ENCODE results near the gene IER5. TPM values are rescaled to one million over a fixed set of nuclear protein-coding genes. Genes with fewer than 3 reads are reported as not detected.

IER5 gene
- total and polyA plus RNA-seq, 2 of the 13 experiments (the other 11 are each of a cell fraction or from before 2014, with no cell fraction given), result 2.5 to 3.5 TPM

GRCh38 chr1:181133441-181133951, 45.0 kb downstream of the IER5 start (continued):
- TF ChIP-seq ZBTB4 (CRISPR knock-in tag; IDR thresholded peaks at IDR 0.05; ENCODE audit: borderline replicate concordance) (no peak), ZNF792 (CRISPR knock-in tag; IDR thresholded peaks at IDR 0.05) (no peak), HOXA3 (CRISPR knock-in tag; IDR thresholded peaks at IDR 0.05) (0 out of 2 replicates have a peak, but pooled peaks have one; percentile 19), U2AF2 (IDR thresholded peaks at IDR 0.05; ENCODE audit: low read depth, low read length) (no peak), ZNF333 (CRISPR knock-in tag; IDR thresholded peaks at IDR 0.05; ENCODE audit: borderline replicate concordance) (no peak), SMAD9 (CRISPR knock-in tag; IDR thresholded peaks at IDR 0.05) (no peak), SETDB1 (CRISPR knock-in tag; IDR thresholded peaks at IDR 0.05; ENCODE audit: borderline replicate concordance) (no peak), POLR2A (IDR thresholded peaks at IDR 0.05; ENCODE audit: insufficient read depth in 1 of 2, low read depth in 2 of 2, low read length in 2 of 2) (no peak), ZNF549 (CRISPR knock-in tag; IDR thresholded peaks at IDR 0.05) (no peak), ZBTB14 (CRISPR knock-in tag; IDR thresholded peaks at IDR 0.05) (no peak), KDM4B (CRISPR knock-in tag; IDR thresholded peaks at IDR 0.05) (no peak), HBP1 (CRISPR knock-in tag; IDR thresholded peaks at IDR 0.05; ENCODE audit: low read depth) (no peak), MTA1 (CRISPR knock-in tag; IDR thresholded peaks at IDR 0.05; ENCODE audit: borderline replicate concordance) (peak; percentile 48; the same call in 1 of the 2 replicates), ZNF10 (CRISPR knock-in tag; IDR thresholded peaks at IDR 0.05; ENCODE audit: borderline replicate concordance, low read depth) (no peak), ZNF530 (CRISPR knock-in tag; IDR thresholded peaks at IDR 0.05; ENCODE audit: low read depth) (no peak), NCOA2 (CRISPR knock-in tag; IDR thresholded peaks at IDR 0.05) (peak; percentile 56), CCDC6 (CRISPR knock-in tag; IDR thresholded peaks at IDR 0.05) (no peak), ZNF33B (CRISPR knock-in tag; IDR thresholded peaks at IDR 0.05) (no peak)
- TF ChIP-seq, protein P1, sequence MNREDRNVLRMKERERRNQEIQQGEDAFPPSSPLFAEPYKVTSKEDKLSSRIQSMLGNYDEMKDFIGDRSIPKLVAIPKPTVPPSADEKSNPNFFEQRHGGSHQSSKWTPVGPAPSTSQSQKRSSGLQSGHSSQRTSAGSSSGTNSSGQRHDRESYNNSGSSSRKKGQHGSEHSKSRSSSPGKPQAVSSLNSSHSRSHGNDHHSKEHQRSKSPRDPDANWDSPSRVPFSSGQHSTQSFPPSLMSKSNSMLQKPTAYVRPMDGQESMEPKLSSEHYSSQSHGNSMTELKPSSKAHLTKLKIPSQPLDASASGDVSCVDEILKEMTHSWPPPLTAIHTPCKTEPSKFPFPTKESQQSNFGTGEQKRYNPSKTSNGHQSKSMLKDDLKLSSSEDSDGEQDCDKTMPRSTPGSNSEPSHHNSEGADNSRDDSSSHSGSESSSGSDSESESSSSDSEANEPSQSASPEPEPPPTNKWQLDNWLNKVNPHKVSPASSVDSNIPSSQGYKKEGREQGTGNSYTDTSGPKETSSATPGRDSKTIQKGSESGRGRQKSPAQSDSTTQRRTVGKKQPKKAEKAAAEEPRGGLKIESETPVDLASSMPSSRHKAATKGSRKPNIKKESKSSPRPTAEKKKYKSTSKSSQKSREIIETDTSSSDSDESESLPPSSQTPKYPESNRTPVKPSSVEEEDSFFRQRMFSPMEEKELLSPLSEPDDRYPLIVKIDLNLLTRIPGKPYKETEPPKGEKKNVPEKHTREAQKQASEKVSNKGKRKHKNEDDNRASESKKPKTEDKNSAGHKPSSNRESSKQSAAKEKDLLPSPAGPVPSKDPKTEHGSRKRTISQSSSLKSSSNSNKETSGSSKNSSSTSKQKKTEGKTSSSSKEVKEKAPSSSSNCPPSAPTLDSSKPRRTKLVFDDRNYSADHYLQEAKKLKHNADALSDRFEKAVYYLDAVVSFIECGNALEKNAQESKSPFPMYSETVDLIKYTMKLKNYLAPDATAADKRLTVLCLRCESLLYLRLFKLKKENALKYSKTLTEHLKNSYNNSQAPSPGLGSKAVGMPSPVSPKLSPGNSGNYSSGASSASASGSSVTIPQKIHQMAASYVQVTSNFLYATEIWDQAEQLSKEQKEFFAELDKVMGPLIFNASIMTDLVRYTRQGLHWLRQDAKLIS (CRISPR knock-in tag; IDR thresholded peaks at IDR 0.05), result no peak
- TF ChIP-seq, protein P2, sequence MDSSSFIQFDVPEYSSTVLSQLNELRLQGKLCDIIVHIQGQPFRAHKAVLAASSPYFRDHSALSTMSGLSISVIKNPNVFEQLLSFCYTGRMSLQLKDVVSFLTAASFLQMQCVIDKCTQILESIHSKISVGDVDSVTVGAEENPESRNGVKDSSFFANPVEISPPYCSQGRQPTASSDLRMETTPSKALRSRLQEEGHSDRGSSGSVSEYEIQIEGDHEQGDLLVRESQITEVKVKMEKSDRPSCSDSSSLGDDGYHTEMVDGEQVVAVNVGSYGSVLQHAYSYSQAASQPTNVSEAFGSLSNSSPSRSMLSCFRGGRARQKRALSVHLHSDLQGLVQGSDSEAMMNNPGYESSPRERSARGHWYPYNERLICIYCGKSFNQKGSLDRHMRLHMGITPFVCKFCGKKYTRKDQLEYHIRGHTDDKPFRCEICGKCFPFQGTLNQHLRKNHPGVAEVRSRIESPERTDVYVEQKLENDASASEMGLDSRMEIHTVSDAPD (CRISPR knock-in tag; IDR thresholded peaks at IDR 0.05), result no peak
